Heart right ventricle (tissue), 16 donors: ENCODE measurements around the gene TRIM17. TPM values are rescaled to one million over a fixed set of nuclear protein-coding genes. Genes with fewer than 3 reads are reported as not detected.
A peak's percentile ranks its signal among the peaks of the same experiment; 100 is the strongest.

Experiments used
- ATAC-seq, 8 donors: fragments of 200-7000 bp; cut with Tn5 transposase; one replicate each; pipeline ENCODE4 v1.9.1; 2020; ENCODE audit warnings: mild to moderate bottlenecking in 8 of 8, moderate library complexity in 8 of 8, moderate number of reproducible peaks in 1 of 8
- DNase-seq, 2 donors: peaks; one replicate each; pipeline ENCODE4 v3.0.0-alpha.2; 2020
- H3K27ac ChIP-seq, 10 donors: fragments of 200-600 bp; sonication (generic) in 2 of 10; one replicate each; pipeline versions ENCODE4 v1.5.0 to v1.8.0; 2020 to 2022; ENCODE audit warnings: mild to moderate bottlenecking in 3 of 10
- H3K27me3 ChIP-seq, 7 donors: fragments of 200-600 bp; one replicate each; pipeline ENCODE4 v1.8.0; 2021 to 2022; ENCODE audit warnings: mild to moderate bottlenecking in 2 of 7
- H3K36me3 ChIP-seq, 9 donors: fragments of 200-600 bp; sonication (generic) in 1 of 9; one replicate each; pipeline versions ENCODE4 v1.5.0 to v1.8.0; 2020 to 2022; ENCODE audit warnings: mild to moderate bottlenecking in 2 of 9
- H3K4me1 ChIP-seq, 9 donors: fragments of 200-600 bp; sonication (generic) in 1 of 9; one replicate each; pipeline versions ENCODE4 v1.5.0 to v1.8.0; 2020 to 2022; ENCODE audit warnings: mild to moderate bottlenecking in 4 of 9
- H3K4me3 ChIP-seq, 10 donors: fragments of 200-600 bp; sonication (generic) in 2 of 10; one replicate each; pipeline versions ENCODE4 v1.5.0 to v1.8.0; 2020 to 2022; ENCODE audit warnings: mild to moderate bottlenecking in 7 of 10, moderate library complexity in 2 of 10
- H3K9me3 ChIP-seq, 11 donors: fragments of 200-600 bp in 10 of 11; sonication (generic) in 2 of 11; one replicate each; pipeline versions ENCODE4 v1.5.0 to v1.8.0; 2013 to 2022; ENCODE audit warnings: mild to moderate bottlenecking in 2 of 11, control low read depth in 1 of 11, moderate library complexity in 1 of 11
- WGBS, 2 donors: extraction: QIAGEN DNeasy Blood & Tissue Kit; methylation state at CpG; one replicate each; pipeline ENCODE4 v1.1.7; 2013; ENCODE audit warnings: inconsistent platforms in 1 of 2; 5-methylcytosine and 5-hydroxymethylcytosine counted together
- intact Hi-C, 10 donors: fragments of 100-400 bp; cut with DNase I; formaldehyde crosslinking; loops; one replicate each; pipeline versions ENCODE4 v1.11.1 to v1.14.2; 2022
- polyA plus RNA-seq, 2 donors: library from polyadenylated mRNA; stranded (reverse); fragments of 200-250 nt; gene quantifications; one replicate each; pipeline ENCODE4 v1.2.3, GENCODE V29; 2013
- total RNA-seq, 10 donors: library from RNA; stranded (reverse); fragmentation: NEBNext Ultra II Directional in 3 of 10; extraction: Animal tissue kit (Norgen Biotek cat#: 25700) in 3 of 10; gene quantifications; one replicate each; pipeline versions ENCODE4 v1.2.1 to v1.2.4, GENCODE V29; 2021 to 2023
- TF ChIP-seq, protein P1 (sequence below), 9 donors: fragments of 200-600 bp; sonication (generic) in 2 of 9; IDR thresholded peaks; one replicate each; pipeline versions ENCODE4 v1.5.0 to v1.8.0; 2021 to 2022; ENCODE audit warnings: antibody characterized with exemption in 9 of 9, mild to moderate bottlenecking in 5 of 9, moderate library complexity in 1 of 9
- donor health status: Arrhythmogenic right ventricular cardiomyopathy.
- donor health status: ischemic (EF 13 %, LVEDD 7.1; RV severe dilation, severe dysfunction).
- donor health status: healthy with polysubstance abuse.
- donor health status: DM: no; HTN: yes; CAD: no.
- donor health status: DM: no; HTN: no; CAD: no.
- donor health status: ischemic (EF 25% LVEDD 6.9; RV normal size, moderate dysfunction).
- donor health status: ischemic (EF 25% LVEDD 5.7; RV mildly dilated, moderate dysfunction).
- donor health status: healthy.
- donor health status: DM: yes; HTN: yes; CAD: no.
- donor health status: Ischemic cardiomyopathy.
- donor health status: ischemic (EF 35%, LVEDD 5.7; RV mildly dilated, moderate dysfunction).
- donor health status: nonischemic (EF 11% LVEDD 7.7; RV severe dilation, severe dysfunction).
- donor health status: DM: yes; HTN: yes; CAD: no.
- donor health status: PGD.
- donor health status: ischemic (EF 29% LVEDD 5.4; RV normal size, mild dysfunction).
- donor health status: nonischemic (EF 23%, LVEDD 6.1; RV moderate dilation, normal function).

The TRIM17 gene
- total and polyA plus RNA-seq, 12 donors = 0.14 to 0.44 (median 0.34) TPM; not detected in 3

DNA sequence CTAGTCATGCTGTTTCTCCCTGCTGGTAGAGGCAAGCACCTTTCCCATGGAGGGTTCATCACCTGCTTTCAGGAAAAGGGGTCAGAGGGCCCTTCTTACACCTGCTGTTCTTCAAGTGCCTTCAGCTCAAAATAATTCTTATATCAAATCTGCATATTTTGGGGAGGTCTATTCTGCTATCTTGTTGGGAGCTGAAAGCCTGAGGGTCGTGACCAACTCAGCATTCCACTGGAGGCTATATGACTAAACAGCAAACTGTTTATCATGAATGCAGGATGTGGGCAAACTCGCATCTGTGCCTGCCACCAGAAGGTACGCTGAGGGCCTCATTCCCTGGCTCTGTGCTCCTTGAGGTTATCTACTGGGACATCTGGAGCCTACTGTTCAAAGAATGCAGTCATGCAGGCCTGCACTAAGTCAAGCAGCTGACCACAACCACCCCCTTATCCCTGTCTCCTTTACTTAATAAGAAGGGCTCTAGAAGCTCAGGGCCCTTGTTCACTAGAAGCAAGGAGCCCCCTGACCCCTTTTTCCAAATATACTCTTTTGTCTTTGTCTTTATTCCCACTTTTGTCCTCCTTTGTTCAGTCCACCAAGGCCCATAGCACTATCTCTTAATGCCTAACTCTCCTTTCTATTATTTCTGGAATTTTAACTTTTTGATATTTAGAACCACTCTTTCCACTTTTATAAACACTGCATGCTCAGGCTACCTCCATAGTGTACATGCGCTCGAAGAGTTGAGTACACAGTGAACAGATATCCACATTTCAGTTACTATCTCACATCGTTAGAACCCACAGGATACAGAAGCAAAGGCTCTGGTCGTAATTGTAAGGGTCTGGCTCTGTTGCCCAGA is 4.5 kb upstream of the TRIM17 start:
- H3K4me3 ChIP-seq = no peak overlapping the region
- no peaks in the 10 kb centered on the region for H3K9me3 ChIP-seq
- H3K36me3 ChIP-seq = no peaks in the 10 kb centered on the region
- no peak for ATAC-seq
- H3K27ac ChIP-seq = no peak overlapping the region
- WGBS, 2 donors = 90 to 92% methylated on average over 7 of the region's 7 CpGs
- intact Hi-C loops = no loop called here
- H3K27me3 ChIP-seq = peaks cover 0 to 51% (median 27%) of the 10 kb centered on the region in 7 donors
- H3K4me1 ChIP-seq = peaks cover 4 to 14% (median 11%) of the 10 kb centered on the region in 9 donors
- TF ChIP-seq, protein P1, sequence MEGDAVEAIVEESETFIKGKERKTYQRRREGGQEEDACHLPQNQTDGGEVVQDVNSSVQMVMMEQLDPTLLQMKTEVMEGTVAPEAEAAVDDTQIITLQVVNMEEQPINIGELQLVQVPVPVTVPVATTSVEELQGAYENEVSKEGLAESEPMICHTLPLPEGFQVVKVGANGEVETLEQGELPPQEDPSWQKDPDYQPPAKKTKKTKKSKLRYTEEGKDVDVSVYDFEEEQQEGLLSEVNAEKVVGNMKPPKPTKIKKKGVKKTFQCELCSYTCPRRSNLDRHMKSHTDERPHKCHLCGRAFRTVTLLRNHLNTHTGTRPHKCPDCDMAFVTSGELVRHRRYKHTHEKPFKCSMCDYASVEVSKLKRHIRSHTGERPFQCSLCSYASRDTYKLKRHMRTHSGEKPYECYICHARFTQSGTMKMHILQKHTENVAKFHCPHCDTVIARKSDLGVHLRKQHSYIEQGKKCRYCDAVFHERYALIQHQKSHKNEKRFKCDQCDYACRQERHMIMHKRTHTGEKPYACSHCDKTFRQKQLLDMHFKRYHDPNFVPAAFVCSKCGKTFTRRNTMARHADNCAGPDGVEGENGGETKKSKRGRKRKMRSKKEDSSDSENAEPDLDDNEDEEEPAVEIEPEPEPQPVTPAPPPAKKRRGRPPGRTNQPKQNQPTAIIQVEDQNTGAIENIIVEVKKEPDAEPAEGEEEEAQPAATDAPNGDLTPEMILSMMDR (IDR thresholded peaks at IDR 0.05) = no peak
- no peak for DNase-seq

GRCh38 chr1:228417483-228418203 is 982 bp upstream of the TRIM17 start:
- WGBS, 2 donors = 82 to 84% methylated on average over 7 of the region's 7 CpGs
- DNase-seq (no peak), ATAC-seq (no peak)
- peaks cover 0 to 77% (median 33%) of the 10 kb centered on the region in 7 donors for H3K27me3 ChIP-seq
- H3K4me3 ChIP-seq = no peak overlapping the region
- intact Hi-C loops = no loop called here
- no peaks in the 10 kb centered on the region for H3K9me3 ChIP-seq
- no peaks in the 10 kb centered on the region for H3K36me3 ChIP-seq
- peaks cover 8 to 23% (median 15%) of the 10 kb centered on the region in 9 donors for H3K4me1 ChIP-seq
- no peak overlapping the region for H3K27ac ChIP-seq
- TF ChIP-seq, protein P1 (IDR thresholded peaks at IDR 0.05) = no peak

- no peak overlapping the region for H3K27ac ChIP-seq
- H3K9me3 ChIP-seq = no peaks in the 10 kb centered on the region
- peak overlapping the region in 3 of 10 donors; percentile 50 to 61 (median 52) for H3K4me3 ChIP-seq
- intact Hi-C loops = no loop called here
- WGBS, 2 donors = 23 to 27% methylated on average over 12 of the region's 12 CpGs
- peaks cover 0 to 77% (median 33%) of the 10 kb centered on the region in 7 donors for H3K27me3 ChIP-seq
- TF ChIP-seq, protein P1 (IDR thresholded peaks at IDR 0.05) = no peak
- ATAC-seq (peak in 2 of 8 donors; percentile 5 to 10), DNase-seq (no peak)
- no peaks in the 10 kb centered on the region for H3K36me3 ChIP-seq
- H3K4me1 ChIP-seq = peaks cover 8 to 23% (median 15%) of the 10 kb centered on the region in 9 donors
Observed at GRCh38 chr1:228417061-228417460, 400 bp upstream of the TRIM17 start.

- H3K4me1 ChIP-seq = peaks cover 8 to 23% (median 15%) of the 10 kb centered on the region in 9 donors
- peaks cover 0 to 67% (median 33%) of the 10 kb centered on the region in 7 donors for H3K27me3 ChIP-seq
- peak in 3 of 8 donors; percentile 4 to 19 (median 11) for ATAC-seq
- peak overlapping the region in 1 of 10 donors; percentile 39 for H3K27ac ChIP-seq
- H3K36me3 ChIP-seq = peaks cover 0 to 8% (median 0%) of the 10 kb centered on the region in 9 donors
- WGBS, 2 donors = 18 to 22% methylated on average over 23 of the region's 23 CpGs
- no peak for DNase-seq
- peak overlapping the region in 9 of 10 donors; percentile 29 to 61 (median 50) for H3K4me3 ChIP-seq
- TF ChIP-seq, protein P1 (IDR thresholded peaks at IDR 0.05) = no peak
- intact Hi-C loops = no loop called here
- H3K9me3 ChIP-seq = no peaks in the 10 kb centered on the region
Observed at GRCh38 chr1:228415853-228416216, 826 bp downstream of the TRIM17 start.
